Measurements from ENCODE around the gene PRAMEF20.

PRAMEF20 gene

GRCh38 chr1:13465515-13465914 lies 55.3 kb downstream of the PRAMEF20 start:
- DNase-seq: no peak

DNA sequence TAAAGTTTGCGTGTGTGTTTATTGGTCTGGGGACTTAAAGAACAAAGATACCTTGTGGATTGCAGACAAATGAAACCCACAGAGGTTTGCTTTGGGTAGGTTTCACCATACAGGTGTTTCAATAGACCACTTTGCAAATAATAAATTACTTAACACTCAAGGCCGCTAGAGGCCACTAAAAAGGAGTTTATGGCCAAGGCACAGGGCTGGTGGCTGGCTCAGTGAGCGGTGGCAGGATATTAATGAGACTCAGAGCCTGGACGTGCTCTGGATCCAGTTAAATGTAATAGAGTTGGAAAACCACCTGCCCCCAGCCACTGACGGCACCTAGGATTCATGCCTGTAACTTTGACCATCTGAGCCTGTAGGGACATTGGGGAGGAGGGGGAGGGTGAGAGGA lies 59.1 kb downstream of the PRAMEF20 start:
- peak in 1 of 2 experiments; percentile 0 for DNase-seq
